GM12801 (cell line): ENCODE measurements around the gene TBC1D14.

ENCODE experiments used
- CTCF ChIP-seq: IDR thresholded peaks from one replicate; pipeline ENCODE4 v1.5.1; 2011; ENCODE audit warnings: control low read depth; ENCODE audit not compliant: insufficient read length; ENCODE audit errors: extremely low read depth

The TBC1D14 gene

GRCh38 chr4:6943012-6943884 lies 33.6 kb downstream of the TBC1D14 start:
- TF ChIP-seq CTCF, result no peak

- no peak for TF ChIP-seq CTCF
These were observed 34.2 kb downstream of the TBC1D14 start for GRCh38 chr4:6943885-6944225.

GRCh38 chr4:6944301-6945051 lies 34.9 kb downstream of the TBC1D14 start:
- no peak for TF ChIP-seq CTCF

GRCh38 chr4:6945052-6945409 lies 35.4 kb downstream of the TBC1D14 start:
- TF ChIP-seq CTCF, result no peak

GRCh38 chr4:6946497-6946896 lies 36.9 kb downstream of the TBC1D14 start:
- TF ChIP-seq CTCF, result no peak

GRCh38 chr4:6948134-6948460 lies 38.5 kb downstream of the TBC1D14 start:
- no peak for TF ChIP-seq CTCF

GRCh38 chr4:6951880-6952381 lies 42.3 kb downstream of the TBC1D14 start:
- no peak for TF ChIP-seq CTCF
